ENCODE results near the gene SNRPB2. TPM values are rescaled to one million over a fixed set of nuclear protein-coding genes. Genes with fewer than 3 reads are reported as not detected.

SNRPB2 gene
- total RNA-seq, 3 donors from 2014 or later, result 26.6 to 34.8 (median 26.9) TPM

DNA sequence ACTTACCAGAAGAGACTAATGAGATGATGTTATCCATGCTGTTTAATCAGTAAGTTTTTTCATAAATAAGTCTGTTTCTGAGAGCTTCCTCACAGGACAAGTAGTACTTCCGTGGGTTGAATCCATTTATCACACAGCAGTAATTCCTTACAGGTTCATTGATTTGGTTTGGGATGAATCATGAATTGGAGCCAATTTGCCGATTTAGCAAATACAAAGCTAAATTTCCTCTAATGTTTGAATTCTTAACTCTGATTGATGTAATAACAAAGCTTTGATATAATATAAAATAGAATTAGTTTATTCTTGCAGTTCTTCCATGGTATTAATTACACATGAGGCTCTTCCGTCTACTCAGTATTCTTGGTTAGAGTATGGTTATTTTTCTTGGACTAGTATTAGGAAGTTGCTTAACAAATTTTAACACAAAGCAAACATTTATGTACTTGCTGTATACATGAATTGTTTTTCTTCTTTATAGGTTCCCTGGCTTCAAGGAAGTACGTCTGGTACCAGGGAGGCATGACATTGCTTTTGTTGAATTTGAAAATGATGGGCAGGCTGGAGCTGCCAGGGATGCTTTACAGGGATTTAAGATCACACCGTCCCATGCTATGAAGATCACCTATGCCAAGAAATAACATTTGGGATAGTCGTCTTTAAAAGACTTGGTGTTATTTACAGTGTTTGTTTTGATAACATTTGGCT lies 10.7 kb downstream of the SNRPB2 start:
- Histone ChIP-seq H3K27me3 (no peaks in the 10 kb centered on the region), H3K27ac (no peak overlapping the region), H3K36me3 (peaks cover 3% of the 10 kb centered on the region), H3K9me3 (no peaks in the 10 kb centered on the region), H3K4me1 (no peaks in the 10 kb centered on the region), H3K4me3 (no peak overlapping the region)
- TF ChIP-seq CTCF (IDR thresholded peaks at IDR 0.05) (no peak), POLR2A (IDR thresholded peaks at IDR 0.05) (no peak), POLR2AphosphoS5 (IDR thresholded peaks at IDR 0.05) (no peak)
- intact Hi-C loops (cut with DNase I; ENCODE audit: low total_unique reads), result no loop called here
- DNase-seq (ENCODE audit: low spot score in 2 of 2), result no peak

DNA sequence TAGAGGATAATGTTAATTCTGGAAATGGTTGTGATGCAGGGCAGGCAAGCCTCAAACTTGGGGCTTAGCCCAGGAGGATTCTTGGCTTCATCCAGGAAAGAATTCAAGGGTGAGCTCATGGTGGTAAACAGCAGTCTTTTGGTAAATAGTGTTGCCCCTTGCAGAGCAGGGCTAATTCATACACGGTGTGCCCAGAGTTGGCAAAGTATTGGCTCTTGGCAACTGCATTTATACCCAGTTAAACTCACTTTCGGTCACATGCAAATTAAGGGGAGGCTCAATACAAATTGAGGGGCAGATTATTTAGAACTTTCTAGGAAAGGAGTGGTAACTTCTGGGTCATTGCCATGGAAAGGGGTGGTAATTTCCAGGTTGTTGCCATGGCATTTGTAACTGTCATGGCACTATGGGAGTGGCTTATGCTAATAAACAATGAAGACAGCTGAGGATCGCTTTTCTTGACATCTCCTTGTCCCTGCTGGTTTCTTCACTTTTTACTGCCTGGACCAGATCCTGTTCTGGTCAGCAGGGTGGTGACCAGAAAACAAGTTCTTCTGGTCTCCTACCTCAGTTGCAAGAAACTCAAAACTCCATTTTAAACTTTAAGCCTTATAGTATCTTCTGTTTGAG lies 14.5 kb downstream of the SNRPB2 start:
- DNase-seq (ENCODE audit: low spot score in 2 of 2), result no peak
- H3K9me3 ChIP-seq, result no peaks in the 10 kb centered on the region
- intact Hi-C loops (cut with DNase I; ENCODE audit: low total_unique reads), result no loop called here
- no peaks in the 10 kb centered on the region for H3K4me1 ChIP-seq
- H3K27me3 ChIP-seq, result no peaks in the 10 kb centered on the region
- H3K4me3 ChIP-seq, result no peak overlapping the region
- TF ChIP-seq POLR2A (IDR thresholded peaks at IDR 0.05) (no peak), CTCF (IDR thresholded peaks at IDR 0.05) (no peak), POLR2AphosphoS5 (IDR thresholded peaks at IDR 0.05) (no peak)
- H3K27ac ChIP-seq, result no peak overlapping the region
- H3K36me3 ChIP-seq, result peaks cover 3% of the 10 kb centered on the region

DNA sequence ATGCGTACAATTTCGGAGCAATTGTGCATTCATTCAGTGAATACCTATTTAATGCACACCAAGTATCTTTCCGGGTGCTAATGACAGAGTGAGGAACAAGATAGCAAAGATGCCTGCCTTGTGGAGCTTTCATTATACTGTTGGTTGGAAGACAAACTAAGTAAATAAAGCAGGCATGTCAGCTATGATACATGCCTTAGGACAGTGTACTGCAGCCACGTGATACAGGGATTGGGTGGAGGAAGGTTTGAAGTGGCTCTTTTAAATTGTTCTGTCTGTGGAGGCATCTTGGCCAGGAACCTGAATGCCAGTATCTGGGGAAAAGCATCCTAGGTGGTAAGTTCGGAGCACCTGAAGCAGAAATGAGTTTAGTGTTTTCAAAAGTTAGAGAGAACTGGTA lies 15.4 kb downstream of the SNRPB2 start:
- no peaks in the 10 kb centered on the region for H3K4me1 ChIP-seq
- TF ChIP-seq CTCF (IDR thresholded peaks at IDR 0.05), result no peak
- no peaks in the 10 kb centered on the region for H3K9me3 ChIP-seq
- H3K27me3 ChIP-seq, result no peaks in the 10 kb centered on the region
- no peak overlapping the region for H3K27ac ChIP-seq
- DNase-seq (ENCODE audit: low spot score in 2 of 2), result no peak
- intact Hi-C loops (cut with DNase I; ENCODE audit: low total_unique reads), result no loop called here
- H3K4me3 ChIP-seq, result no peak overlapping the region
- no peaks in the 10 kb centered on the region for H3K36me3 ChIP-seq

DNA sequence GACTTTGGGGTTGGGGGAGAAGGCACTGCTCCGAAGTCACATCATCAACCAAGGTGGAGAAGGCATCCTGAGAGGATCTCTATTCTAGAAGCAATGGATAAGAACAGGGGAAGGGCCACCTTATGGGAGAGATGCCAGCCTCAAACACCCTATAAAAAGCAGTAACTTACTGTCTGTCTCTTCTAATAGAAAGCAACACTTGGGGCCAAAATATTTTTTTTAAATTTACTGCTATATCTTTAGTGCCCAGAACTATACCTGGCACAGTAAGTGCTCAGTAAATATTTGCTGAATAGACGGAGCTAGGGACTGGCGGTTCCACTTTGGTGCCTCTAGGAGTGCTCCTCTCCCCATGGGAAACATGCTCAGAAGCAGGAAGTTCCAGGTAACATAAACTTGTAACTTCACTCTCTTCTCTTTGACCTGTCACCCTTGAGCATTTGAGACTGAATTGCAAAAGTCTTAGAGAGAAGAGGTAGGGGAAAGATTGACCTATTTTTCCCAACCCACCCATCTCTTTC lies 17.5 kb downstream of the SNRPB2 start:
- H3K4me1 ChIP-seq, result no peaks in the 10 kb centered on the region
- intact Hi-C loops (cut with DNase I; ENCODE audit: low total_unique reads), result no loop called here
- H3K4me3 ChIP-seq, result no peak overlapping the region
- no peak for DNase-seq (ENCODE audit: low spot score in 2 of 2)
- no peak for TF ChIP-seq POLR2A (IDR thresholded peaks at IDR 0.05)
- TF ChIP-seq CTCF (IDR thresholded peaks at IDR 0.05), result no peak
- no peaks in the 10 kb centered on the region for H3K27me3 ChIP-seq
- H3K27ac ChIP-seq, result no peak overlapping the region
- no peaks in the 10 kb centered on the region for H3K9me3 ChIP-seq
- H3K36me3 ChIP-seq, result no peaks in the 10 kb centered on the region

- no peak for DNase-seq (ENCODE audit: low spot score in 2 of 2)
- Histone ChIP-seq H3K27me3 (no peaks in the 10 kb centered on the region), H3K4me3 (no peak within 1 kb of the TSS), H3K9me3 (no peaks in the 10 kb centered on the region), H3K36me3 (no peaks in the 10 kb centered on the region), H3K27ac (no peak within 1 kb of the TSS), H3K4me1 (no peaks in the 10 kb centered on the region)
- intact Hi-C loops (cut with DNase I; ENCODE audit: low total_unique reads), result no loop called here
- TF ChIP-seq POLR2AphosphoS5 (IDR thresholded peaks at IDR 0.05), result no peak
- no peak for TF ChIP-seq POLR2A (IDR thresholded peaks at IDR 0.05)
- TF ChIP-seq CTCF (IDR thresholded peaks at IDR 0.05), result no peak
These were observed 18.6 kb downstream of the SNRPB2 start, which contains the start of gene OTOR for GRCh38 chr20:16748308-16748900. Gene OTOR, plus strand, starts transcription at chr20:16748358. Its CDS starts 44 bp downstream, at chr20:16748402.
